Activated gamma-delta T cell (primary cell): ENCODE data around the gene POLR1D.
"Not testable (repeated sequence)": the region's sequence is repeated elsewhere in the genome, so short reads cannot be mapped to it uniquely, and the experiment has no call there.

ENCODE experiments used
- DNase-seq: peaks from one replicate; lab custom pipeline; 2025; lab: John Stamatoyannopoulos, UW

The POLR1D gene

GRCh38 chr13:27617881-27618321 lies 3.8 kb upstream of the POLR1D start:
- no peak for DNase-seq

- no peak for DNase-seq
Observed at GRCh38 chr13:27619093-27619727, 2.5 kb upstream of the POLR1D start.

GRCh38 chr13:27619728-27620376 lies 1.8 kb upstream of the POLR1D start:
- no peak for DNase-seq

- DNase-seq, result peak; percentile 94
Observed at GRCh38 chr13:27620377-27621115, 1.1 kb upstream of the POLR1D start, which contains the start of gene LNX2. LNX2 (minus strand) TSS chr13:27620529; CDS start chr13:27581703, 38,826 bp downstream.

GRCh38 chr13:27621116-27621365 lies 651 bp upstream of the POLR1D start:
- DNase-seq, result no peak

GRCh38 chr13:27622102-27622820 lies 569 bp downstream of the POLR1D start:
- no peak for DNase-seq

- no peak for DNase-seq
Observed at GRCh38 chr13:27622881-27623280, 1.2 kb downstream of the POLR1D start.

- DNase-seq, result no peak
Observed at GRCh38 chr13:27624071-27624470, 2.4 kb downstream of the POLR1D start.

- DNase-seq, result no peak
Observed at GRCh38 chr13:27625839-27626238, 4.1 kb downstream of the POLR1D start.

- DNase-seq, result no peak
Observed at GRCh38 chr13:27627380-27627779, 5.7 kb downstream of the POLR1D start.

GRCh38 chr13:27628081-27628480 lies 6.4 kb downstream of the POLR1D start:
- DNase-seq, result no peak

- DNase-seq, result not testable (repeated sequence)
Observed at GRCh38 chr13:27628766-27629165, 7.1 kb downstream of the POLR1D start.

GRCh38 chr13:27631156-27631555 lies 9.5 kb downstream of the POLR1D start:
- no peak for DNase-seq

- no peak for DNase-seq
Observed at GRCh38 chr13:27631665-27632064, 10.0 kb downstream of the POLR1D start.

GRCh38 chr13:27632214-27632613 lies 10.5 kb downstream of the POLR1D start:
- no peak for DNase-seq

GRCh38 chr13:27632648-27633047 lies 11.0 kb downstream of the POLR1D start:
- DNase-seq, result no peak

GRCh38 chr13:27634231-27634630 lies 12.5 kb downstream of the POLR1D start:
- no peak for DNase-seq

GRCh38 chr13:27634791-27635190 lies 13.1 kb downstream of the POLR1D start:
- no peak for DNase-seq

GRCh38 chr13:27635266-27635665 lies 13.6 kb downstream of the POLR1D start:
- DNase-seq, result no peak

- no peak for DNase-seq
Observed at GRCh38 chr13:27636589-27637288, 15.0 kb downstream of the POLR1D start.

- no peak for DNase-seq
Observed at GRCh38 chr13:27637289-27637626, 15.6 kb downstream of the POLR1D start.

GRCh38 chr13:27638001-27638400 lies 16.3 kb downstream of the POLR1D start:
- DNase-seq, result no peak
